Thyroid gland (tissue), 4 donors: Measurements from ENCODE around the gene HSPA5. TPM values are rescaled to one million over a fixed set of nuclear protein-coding genes. Genes with fewer than 3 reads are reported as not detected.
"Not testable (repeated sequence)": the region's sequence is repeated elsewhere in the genome, so short reads cannot be mapped to it uniquely, and the experiment has no call there.

Experiments
- DNase-seq, 2 donors: peaks; one replicate each; pipeline ENCODE4 v3.0.0-alpha.2; 2019
- H3K27ac ChIP-seq, 3 donors: fragments of 200-600 bp; sonication (generic); 1 replicate in 2 of 3; 2 replicates in 1 of 3; pipeline ENCODE4 v1.5.1; 2016 to 2019; ENCODE audit warnings: mild to moderate bottlenecking in 1 of 3, moderate library complexity in 1 of 3
- H3K27me3 ChIP-seq: fragments of 200-600 bp; sonication (generic); one replicate; pipeline ENCODE4 v1.5.1; 2019
- H3K36me3 ChIP-seq, 2 donors: fragments of 200-600 bp; sonication (generic); one replicate each; pipeline ENCODE4 v1.5.1; 2016 to 2019
- H3K4me1 ChIP-seq, 2 donors: fragments of 200-600 bp; sonication (generic); one replicate each; pipeline ENCODE4 v1.5.1; 2017 to 2019
- H3K4me3 ChIP-seq, 3 donors: fragments of 200-600 bp; sonication (generic); replicated peaks in 1 of 3; 1 replicate in 2 of 3; 2 replicates in 1 of 3; pipeline ENCODE4 v1.5.1; 2016; ENCODE audit warnings: mild to moderate bottlenecking in 1 of 3
- H3K9me3 ChIP-seq: fragments of 200-600 bp; sonication (generic); one replicate; pipeline ENCODE4 v1.5.1; 2017
- CTCF ChIP-seq, 6 experiments: fragments of 200-600 bp in 3 of 6; fragments of 450-650 bp in 3 of 6; sonication (generic) in 3 of 6; IDR thresholded peaks; one replicate each; pipeline ENCODE4 v1.5.1; 2016 to 2019; ENCODE audit warnings: antibody characterized with exemption in 6 of 6, mild to moderate bottlenecking in 2 of 6, inconsistent platforms in 1 of 6, moderate library complexity in 1 of 6
- POLR2A ChIP-seq, 2 donors: fragments of 450-650 bp; IDR thresholded peaks; one replicate each; pipeline ENCODE4 v1.6.1; 2017; ENCODE audit warnings: antibody characterized with exemption in 2 of 2, mild to moderate bottlenecking in 2 of 2, moderate library complexity in 1 of 2
- WGBS, 2 donors: methylation state at CpG; one replicate each; pipeline ENCODE4 v1.1.5; 2017; 5-methylcytosine and 5-hydroxymethylcytosine counted together
- intact Hi-C: fragments of 100-400 bp; cut with DNase I; formaldehyde crosslinking; loops from one replicate; pipeline ENCODE4 v1.15.1; 2023
- total RNA-seq, 4 donors: library from RNA; depleted of rRNA; stranded (reverse); fragments of >200 nt; gene quantifications; one replicate each; pipeline ENCODE4 v1.2.3, GENCODE V29; 2016

Gene HSPA5
- total RNA-seq, result 100 to 1,000 TPM; 202 to 921 (median 592) TPM

- 0 to 1% methylated on average over 11 to 25 of the region's 59 CpGs for WGBS, 2 donors
- Histone ChIP-seq H3K27me3 (no peaks in the 10 kb centered on the region), H3K36me3 (peaks cover 33 to 37% of the 10 kb centered on the region in 2 donors), H3K27ac (peak within 1 kb of the TSS; percentile 90 to 98 (median 94)), H3K4me1 (peaks cover 31 to 39% of the 10 kb centered on the region in 2 donors), H3K4me3 (peak within 1 kb of the TSS; percentile 99 to 100 (median 100)), H3K9me3 (no peaks in the 10 kb centered on the region)
- TF ChIP-seq POLR2A (IDR thresholded peaks at IDR 0.05) (peak; percentile 92 to 99), CTCF (IDR thresholded peaks at IDR 0.05) (no peak)
- DNase-seq, result peak; percentile 100
- intact Hi-C loops, result loop anchor here (5.0 to 10.0 kb wide), 2 partner anchors 39 to 466 kb away; partner anchors contain the start of genes NR6A1, OLFML2A and RABEPK
These were observed at the start of gene HSPA5 for GRCh38 chr9:125241000-125241862. Gene HSPA5, minus strand, starts transcription at chr9:125241343. Its CDS starts 217 bp downstream, at chr9:125241126.

GRCh38 chr9:125286935-125287433 is 45.8 kb upstream of the HSPA5 start:
- H3K27me3 ChIP-seq, H3K27ac ChIP-seq, DNase-seq, H3K36me3 ChIP-seq, H3K4me3 ChIP-seq, H3K9me3 ChIP-seq, intact Hi-C loops: not testable (repeated sequence)
- 92 to 94% methylated on average over 7 of the region's 7 CpGs for WGBS, 2 donors
- peaks cover 8 to 13% of the 10 kb centered on the region in 2 donors for H3K4me1 ChIP-seq

- no peak for TF ChIP-seq CTCF (IDR thresholded peaks at IDR 0.05)
- no peak for TF ChIP-seq POLR2A (IDR thresholded peaks at IDR 0.05)
- no peaks in the 10 kb centered on the region for H3K9me3 ChIP-seq
- DNase-seq, result no peak
- H3K27me3 ChIP-seq, result no peaks in the 10 kb centered on the region
- intact Hi-C loops, result no loop called here
- H3K4me1 ChIP-seq, result peaks cover 8 to 13% of the 10 kb centered on the region in 2 donors
- no peak overlapping the region for H3K27ac ChIP-seq
- H3K36me3 ChIP-seq, result no peaks in the 10 kb centered on the region
- no peak overlapping the region for H3K4me3 ChIP-seq
- WGBS, 2 donors, result 93 to 96% methylated on average over 3 of the region's 3 CpGs
These were observed 43.7 kb upstream of the HSPA5 start for GRCh38 chr9:125284855-125285254.

GRCh38 chr9:125280945-125281344 is 39.8 kb upstream of the HSPA5 start:
- no peaks in the 10 kb centered on the region for H3K36me3 ChIP-seq
- intact Hi-C loops, result no loop called here
- TF ChIP-seq CTCF (IDR thresholded peaks at IDR 0.05) (no peak), POLR2A (IDR thresholded peaks at IDR 0.05) (no peak)
- H3K9me3 ChIP-seq, result no peaks in the 10 kb centered on the region
- no peak overlapping the region for H3K27ac ChIP-seq
- H3K4me1 ChIP-seq, result peaks cover 15 to 16% of the 10 kb centered on the region in 2 donors
- 76 to 86% methylated on average over 4 of the region's 4 CpGs for WGBS, 2 donors
- H3K27me3 ChIP-seq, result no peaks in the 10 kb centered on the region
- H3K4me3 ChIP-seq, result no peak overlapping the region
- no peak for DNase-seq

GRCh38 chr9:125277411-125277810 is 36.3 kb upstream of the HSPA5 start:
- no peak overlapping the region for H3K27ac ChIP-seq
- TF ChIP-seq POLR2A (IDR thresholded peaks at IDR 0.05) (no peak), CTCF (IDR thresholded peaks at IDR 0.05) (no peak)

More at GRCh38 chr9:125277411-125277810, 36.3 kb upstream of the HSPA5 start:
- no peak overlapping the region for H3K4me3 ChIP-seq
- intact Hi-C loops, result no loop called here
- no peaks in the 10 kb centered on the region for H3K27me3 ChIP-seq
- no peaks in the 10 kb centered on the region for H3K9me3 ChIP-seq
- no peak for DNase-seq
- H3K4me1 ChIP-seq, result peaks cover 17 to 24% of the 10 kb centered on the region in 2 donors
- H3K36me3 ChIP-seq, result no peaks in the 10 kb centered on the region
